ENCODE results near the gene RNU6-9.

DNA sequence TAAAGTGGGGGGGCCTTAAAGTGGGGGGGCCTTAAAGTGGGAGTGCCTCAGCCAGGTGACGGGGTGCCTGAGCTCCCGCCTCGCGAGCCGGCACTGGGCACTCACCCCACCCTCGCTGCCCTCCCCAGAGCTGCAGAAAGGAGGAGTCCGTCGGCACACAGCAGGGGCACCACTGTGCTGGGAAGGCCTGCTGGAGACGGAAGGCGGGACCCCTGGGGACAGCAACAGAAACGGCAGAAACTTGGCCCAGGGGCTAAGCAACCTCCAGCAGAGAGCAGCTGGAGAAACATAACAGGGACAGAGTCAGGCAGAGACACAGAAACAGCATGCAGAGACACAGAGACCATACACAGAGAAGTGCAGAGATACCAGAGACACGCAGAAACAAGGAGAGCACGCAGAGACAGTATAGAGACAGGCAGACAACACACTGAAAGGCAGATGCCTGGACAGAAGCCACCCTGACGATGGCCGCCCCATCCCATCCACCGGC, 25.9 kb upstream of the RNU6-9 start:
- TF ChIP-seq CTCF (IDR thresholded peaks at IDR 0.05) (no peak), EZH2 (IDR thresholded peaks at IDR 0.05) (no peak)
